HepG2 (cell line): Measurements from ENCODE around the gene NR2F1. TPM values are rescaled to one million over a fixed set of nuclear protein-coding genes. Genes with fewer than 3 reads are reported as not detected.

Experiments
- ATAC-seq: fragments of 200-7000 bp; cut with Tn5 transposase; 3 replicates; pipeline ENCODE4 v1.9.1; 2020; ENCODE audit warnings: mild to moderate bottlenecking, moderate library complexity
- BruUV-seq: library from RNA; stranded (reverse); fragments of 400-500 nt; replicated peaks from 2 replicates; lab custom pipeline; 2021; lab: Mats Ljungman, UMichigan
- CTCF ChIA-PET: fragments of 300-600 bp; formaldehyde crosslinking; extraction: SDS; loops from one replicate; lab custom pipeline; 2021; ENCODE audit warnings: low total read pairs, inconsistent platforms, low intra/inter-chr PET ratio; lab: Yijun Ruan, JAX
- POLR2A ChIA-PET: fragments of 350-600 bp; sonication (Branson Sonifier 250); formaldehyde crosslinking; loops from one replicate; lab custom pipeline; 2020; ENCODE audit warnings: antibody characterized with exemption, inconsistent platforms; lab: Yijun Ruan, JAX
- DNase-seq: peaks from one replicate; pipeline ENCODE4 v3.0.0-alpha.2; 2015; ENCODE audit warnings: low spot score
- FAIRE-seq: peaks from 3 replicates; lab custom pipeline; 2011; peaks lifted over from hg19 to GRCh38; lab: Jason Lieb, UNC
- H2AFZ ChIP-seq: one replicate; pipeline ENCODE4 v1.6.1; 2011; ENCODE audit warnings: low read length, inconsistent platforms
- H3K27ac ChIP-seq: fragments of 300-600 bp; 3 replicates; pipeline ENCODE4 v1.8.0; 2011; ENCODE audit warnings: mixed run types, mild to moderate bottlenecking, mixed read lengths, low read length, inconsistent platforms; ENCODE audit not compliant: insufficient read depth; ENCODE audit errors: extremely low read length
- H3K27me3 ChIP-seq, 2 experiments: fragments of 200-600 bp in 1 of 2; 2 replicates in 1 of 2; 3 replicates in 1 of 2; pipeline versions ENCODE4 v1.6.0 to v1.8.0; 2011; ENCODE audit warnings: low read length in 2 of 2, mild to moderate bottlenecking in 2 of 2, moderate library complexity in 2 of 2, inconsistent platforms in 1 of 2; ENCODE audit not compliant: insufficient read depth in 2 of 2, control insufficient read depth in 1 of 2
- H3K36me3 ChIP-seq, 2 experiments: fragments of 200-600 bp in 1 of 2; replicated peaks in 1 of 2; 2 replicates in 1 of 2; 3 replicates in 1 of 2; pipeline versions ENCODE4 v1.5.1 to v1.8.0; 2011; ENCODE audit warnings: low read length in 2 of 2, inconsistent platforms in 1 of 2; ENCODE audit not compliant: insufficient read depth in 2 of 2, control insufficient read depth in 1 of 2
- H3K4me1 ChIP-seq: 2 replicates; pipeline ENCODE4 v1.5.1; 2012; ENCODE audit warnings: low read length, inconsistent platforms; ENCODE audit not compliant: insufficient read depth
- H3K4me2 ChIP-seq: 2 replicates; pipeline ENCODE4 v1.6.0; 2011; ENCODE audit warnings: low read depth, low read length, inconsistent platforms
- H3K4me3 ChIP-seq, 3 experiments: fragments of 200-600 bp in 1 of 3; sonication (generic), shearing (Covaris generic) in 1 of 3; replicated peaks in 1 of 3; 2 replicates each; pipeline ENCODE4 v1.5.1; 2011 to 2016; ENCODE audit warnings: low read length in 3 of 3, inconsistent platforms in 2 of 3, low read depth in 2 of 3, mild to moderate bottlenecking in 2 of 3, control low read depth in 1 of 3, mixed read lengths in 1 of 3; ENCODE audit not compliant: insufficient read depth in 1 of 3
- H3K79me2 ChIP-seq: one replicate; pipeline ENCODE4 v1.6.1; 2011; ENCODE audit warnings: low read length, inconsistent platforms; ENCODE audit not compliant: insufficient read depth
- H3K9ac ChIP-seq: 2 replicates; pipeline ENCODE4 v1.6.0; 2011; ENCODE audit warnings: mild to moderate bottlenecking, low read depth, low read length, inconsistent platforms; ENCODE audit not compliant: insufficient read depth
- H3K9me3 ChIP-seq: 2 replicates; pipeline ENCODE4 v1.5.1; 2012; ENCODE audit warnings: mild to moderate bottlenecking, low read length
- H4K20me1 ChIP-seq: 2 replicates; pipeline ENCODE4 v1.6.0; 2011; ENCODE audit warnings: inconsistent platforms, mild to moderate bottlenecking, low read length, moderate library complexity; ENCODE audit not compliant: insufficient read depth
- AGO1 ChIP-seq: fragments of 200-400 bp; formaldehyde crosslinking; IDR thresholded peaks from 2 replicates; pipeline ENCODE4 v1.6.1; 2017; ENCODE audit warnings: mild to moderate bottlenecking, low read depth, low read length, moderate library complexity; ENCODE audit not compliant: poor library complexity, severe bottlenecking
- EEA1 ChIP-seq: sonication (generic); formaldehyde crosslinking; IDR thresholded peaks from 2 replicates; pipeline ENCODE4 v1.5.1; 2020; ENCODE audit warnings: mild to moderate bottlenecking, missing genetic modification reagents, borderline replicate concordance
- KLF9 ChIP-seq: IDR thresholded peaks from 2 replicates; pipeline ENCODE4 v1.6.1; 2016; ENCODE audit warnings: low read depth
- NFKBIZ ChIP-seq: IDR thresholded peaks from 2 replicates; pipeline ENCODE4 v1.6.1; 2018; ENCODE audit warnings: missing genetic modification reagents, missing compliant biosample characterization
- NKX3-1 ChIP-seq: sonication (generic); formaldehyde crosslinking; IDR thresholded peaks from 2 replicates; pipeline ENCODE4 v1.5.0; 2020; ENCODE audit warnings: missing genetic modification reagents
- RFX1 ChIP-seq: fragments of 450-650 bp; IDR thresholded peaks from 2 replicates; pipeline ENCODE4 v1.6.1; 2017
- SNAPC4 ChIP-seq: sonication (generic); formaldehyde crosslinking; IDR thresholded peaks from 2 replicates; pipeline ENCODE4 v1.4.0; 2020; ENCODE audit warnings: mild to moderate bottlenecking, missing genetic modification reagents
- ZFP91 ChIP-seq: sonication (generic); formaldehyde crosslinking; IDR thresholded peaks from 2 replicates; pipeline ENCODE4 v1.9.0; 2022; ENCODE audit warnings: missing genetic modification reagents, mild to moderate bottlenecking, borderline replicate concordance
- ZNF790 ChIP-seq: sonication (generic); formaldehyde crosslinking; IDR thresholded peaks from 2 replicates; pipeline ENCODE4 v1.8.0; 2022; ENCODE audit warnings: missing genetic modification reagents, mild to moderate bottlenecking, borderline replicate concordance
- WGBS: methylation state at CpG from one replicate; pipeline ENCODE4 v1.1.6; 2017; ENCODE audit warnings: low lambda C conversion rate; 5-methylcytosine and 5-hydroxymethylcytosine counted together
- in situ Hi-C: cut with HindIII; loops from 2 replicates; pipeline ENCODE4 v1.10.0; 2017; ENCODE audit warnings: low pct_unique_long_range_greater_than_20kb; ENCODE audit not compliant: extremely low pct_ligation_motif_present
- intact Hi-C: fragments of 100-400 bp; cut with micrococcal nuclease; formaldehyde crosslinking; loops from one replicate; pipeline ENCODE4 v1.10.0; 2022; ENCODE audit not compliant: unreplicated experiment
- polyA plus RNA-seq, 8 experiments: library from polyadenylated mRNA; depleted of rRNA in 3 of 8; stranded (reverse) in 7 of 8; unstranded in 1 of 8; fragments of >200 nt; fragmentation: Illumina TruSeq in 4 of 8; extraction: Trizol in 4 of 8; gene quantifications; 2 replicates each; pipeline versions ENCODE4 v1.2.1 to v1.2.3, GENCODE V29; 2011 to 2016; ENCODE audit warnings: low read depth in 4 of 8, missing spikeins in 1 of 8, mixed read lengths in 1 of 8; ENCODE audit not compliant: insufficient read depth in 1 of 8
- total RNA-seq, 5 experiments: library from RNA; depleted of rRNA; stranded (reverse); fragments of >200 nt; fragmentation: Illumina TruSeq; extraction: Trizol; gene quantifications; 2 replicates each; pipeline ENCODE4 v1.2.3, GENCODE V29; 2016; ENCODE audit warnings: low read depth in 1 of 5

NR2F1 gene
- total and polyA plus RNA-seq, 2 of the 13 experiments (the other 11 are each of a cell fraction or from before 2014, with no cell fraction given), result 17.1 to 59.7 TPM

DNA sequence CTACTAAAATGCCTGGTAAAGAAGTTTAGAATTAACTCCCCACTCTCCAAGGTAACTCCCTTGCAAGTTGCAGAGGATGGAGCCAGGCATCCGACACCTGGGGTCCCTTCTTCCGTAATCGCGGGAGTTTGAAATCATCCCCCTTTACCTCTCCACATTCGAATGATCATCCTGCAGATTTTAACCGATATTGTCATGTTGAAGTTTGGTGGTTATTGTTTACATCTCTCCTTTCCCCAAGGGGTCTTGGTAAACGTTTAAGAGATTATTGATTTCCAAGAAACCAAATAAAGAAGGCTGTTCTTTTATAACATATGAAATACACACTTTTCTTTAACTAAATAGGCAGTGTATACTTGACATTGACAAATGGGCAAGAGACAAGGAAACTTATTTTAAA, 26.7 kb downstream of the NR2F1 start:
- POLR2A ChIA-PET, result no interaction called here

More for the DNA sequence above, 26.7 kb downstream of the NR2F1 start:
- Histone ChIP-seq H3K9ac (no peak overlapping the region), H4K20me1 (no peaks in the 10 kb centered on the region), H3K79me2 (no peaks in the 10 kb centered on the region), H3K27ac (no peak overlapping the region), H3K36me3 (no peaks in the 10 kb centered on the region), H3K4me3 (no peak overlapping the region), H3K4me1 (peaks cover 21% of the 10 kb centered on the region), H3K27me3 (peaks cover 3 to 59% of the 10 kb centered on the region in 2 experiments; a peak in 4 of 5 replicates), H3K4me2 (no peak overlapping the region), H3K9me3 (no peaks in the 10 kb centered on the region), H2AFZ (no peak overlapping the region)
- CTCF ChIA-PET, result no interaction called here
- no peak for TF ChIP-seq AGO1
- no peak for TF ChIP-seq SNAPC4
- no peak for TF ChIP-seq NFKBIZ (CRISPR knock-in tag)
- no peak for TF ChIP-seq KLF9 (CRISPR knock-in tag)
- TF ChIP-seq ZFP91 (CRISPR knock-in tag), result no peak
- no peak for TF ChIP-seq EEA1 (CRISPR knock-in tag)
- TF ChIP-seq ZNF790 (CRISPR knock-in tag), result no peak
- TF ChIP-seq RFX1, result no peak
- TF ChIP-seq NKX3-1 (CRISPR knock-in tag), result no peak
- WGBS, result 37% methylated on average over 7 of the region's 7 CpGs
- intact Hi-C loops (loop anchor here (2.0 kb wide), 1 partner anchor 305 kb away; no protein-coding TSS in a partner anchor), in situ Hi-C loops (no loop called here)
- ATAC-seq (no peak), DNase-seq (no peak), FAIRE-seq (no peak)
- no TSS peak for BruUV-seq
